HCT116 (cell line): ENCODE measurements around the gene ADGRD1. TPM values are rescaled to one million over a fixed set of nuclear protein-coding genes. Genes with fewer than 3 reads are reported as not detected.

Experiments
- ATAC-seq: fragments of 200-7000 bp; cut with Tn5 transposase; 2 replicates; pipeline ENCODE4 v1.9.1; 2020; ENCODE audit warnings: mild to moderate bottlenecking, moderate library complexity
- BruUV-seq: library from RNA; stranded (reverse); fragments of 400-500 nt; replicated peaks from 2 replicates; lab custom pipeline; 2021; lab: Mats Ljungman, UMichigan
- CTCF ChIA-PET: fragments of 300-600 bp; sonication (Branson Sonifier 250); formaldehyde crosslinking; loops from one replicate; lab custom pipeline; 2021; ENCODE audit warnings: antibody characterized with exemption; lab: Charles Lee
- POLR2A ChIA-PET: fragments of 300-600, 350-600 bp; sonication (Branson Sonifier 250); formaldehyde crosslinking; loops from one replicate; lab custom pipeline; 2021; ENCODE audit warnings: antibody characterized with exemption; lab: Charles Lee
- RAD21 ChIA-PET, 2 experiments: fragments of 300-600 bp; sonication (Branson Sonifier 250); formaldehyde crosslinking; loops; one replicate each; lab custom pipeline; 2023; ENCODE audit warnings: low total read pairs in 2 of 2; ENCODE audit not compliant: uncharacterized antibody in 2 of 2, unreplicated experiment in 2 of 2, low non-redundant PET in 1 of 2; lab: Charles Lee
- DNase-seq: peaks from one replicate; pipeline ENCODE4 v3.0.0-alpha.2; 2010; ENCODE audit warnings: low read depth, low spot score
- H2AFZ ChIP-seq: fragments of 200-600 bp; shearing (Covaris generic), sonication (generic); 2 replicates; pipeline ENCODE4 v1.6.1; 2017; ENCODE audit warnings: low read depth, mixed run types, mixed read lengths, antibody characterized with exemption, low read length; ENCODE audit not compliant: poor library complexity, severe bottlenecking
- H3K27ac ChIP-seq: 2 replicates; pipeline ENCODE4 v1.5.1; 2012; ENCODE audit warnings: low read depth, low read length
- H3K27me3 ChIP-seq: fragments of 200-600 bp; sonication (generic); 2 replicates; pipeline ENCODE4 v1.6.1; 2016; ENCODE audit warnings: mixed run types, low read length, mixed read lengths; ENCODE audit not compliant: insufficient read depth
- H3K36me3 ChIP-seq, 2 experiments: fragments of 200-500 bp in 1 of 2; fragments of 200-600 bp in 1 of 2; sonication (Bioruptor generic) in 1 of 2; sonication (generic) in 1 of 2; 2 replicates each; pipeline versions ENCODE4 v1.5.1 to v1.6.1; 2014 to 2016; ENCODE audit warnings: low read length in 2 of 2, inconsistent platforms in 1 of 2, mixed read lengths in 1 of 2, mixed run types in 1 of 2; ENCODE audit not compliant: insufficient read depth in 2 of 2, control insufficient read depth in 1 of 2
- H3K4me1 ChIP-seq, 2 experiments: fragments of 200-600 bp in 1 of 2; sonication (generic) in 1 of 2; 2 replicates each; pipeline versions ENCODE4 v1.5.1 to v1.6.1; 2012 to 2017; ENCODE audit warnings: low read length in 2 of 2, inconsistent platforms in 1 of 2, mild to moderate bottlenecking in 1 of 2, mixed read lengths in 1 of 2, mixed run types in 1 of 2, moderate library complexity in 1 of 2; ENCODE audit not compliant: insufficient read depth in 2 of 2, control insufficient read depth in 1 of 2
- H3K4me2 ChIP-seq: fragments of 200-600 bp; sonication (generic); 2 replicates; pipeline ENCODE4 v1.6.1; 2017; ENCODE audit warnings: mixed run types, low read length, mixed read lengths
- H3K4me3 ChIP-seq, 2 experiments: fragments of 200-600 bp in 1 of 2; sonication (generic) in 1 of 2; replicated peaks in 1 of 2; 2 replicates each; pipeline ENCODE4 v1.5.1; 2011 to 2016; ENCODE audit warnings: low read length in 2 of 2, control low read depth in 1 of 2, low read depth in 1 of 2, mild to moderate bottlenecking in 1 of 2, mixed read lengths in 1 of 2, mixed run types in 1 of 2
- H3K79me2 ChIP-seq: fragments of 200-600 bp; sonication (generic); 2 replicates; pipeline ENCODE4 v1.6.1; 2017; ENCODE audit warnings: mild to moderate bottlenecking, mixed run types, low read length, moderate library complexity, mixed read lengths; ENCODE audit not compliant: insufficient read depth
- H3K9ac ChIP-seq: fragments of 200-600 bp; sonication (generic); 2 replicates; pipeline ENCODE4 v1.6.1; 2016; ENCODE audit warnings: low read length, mixed read lengths
- H3K9me2 ChIP-seq: fragments of 200-600 bp; sonication (generic), shearing (Covaris generic); 2 replicates; pipeline ENCODE4 v1.6.1; 2017; ENCODE audit warnings: mixed run types, mild to moderate bottlenecking, moderate library complexity; ENCODE audit not compliant: insufficient read depth
- H3K9me3 ChIP-seq, 2 experiments: fragments of 200-500 bp in 1 of 2; fragments of 200-600 bp in 1 of 2; sonication (Bioruptor generic) in 1 of 2; sonication (generic) in 1 of 2; 2 replicates each; pipeline ENCODE4 v1.6.1; 2014 to 2017; ENCODE audit warnings: low read length in 2 of 2, mixed read lengths in 2 of 2, inconsistent platforms in 1 of 2, low read depth in 1 of 2, mild to moderate bottlenecking in 1 of 2, mixed run types in 1 of 2, moderate library complexity in 1 of 2; ENCODE audit not compliant: control insufficient read depth in 1 of 2, insufficient read depth in 1 of 2
- H4K20me1 ChIP-seq: fragments of 200-600 bp; sonication (generic), shearing (Covaris generic); 2 replicates; pipeline ENCODE4 v1.6.1; 2017; ENCODE audit warnings: mixed run types, mild to moderate bottlenecking, moderate library complexity; ENCODE audit not compliant: insufficient read depth
- ATF3 ChIP-seq: IDR thresholded peaks from 2 replicates; pipeline ENCODE4 v1.6.1; 2012
- CBX3 ChIP-seq: IDR thresholded peaks from 2 replicates; pipeline ENCODE4 v1.6.1; 2012; ENCODE audit warnings: low read depth
- CEBPB ChIP-seq: IDR thresholded peaks from 2 replicates; pipeline ENCODE4 v1.6.1; 2012; ENCODE audit warnings: low read depth
- EGR1 ChIP-seq: IDR thresholded peaks from 2 replicates; pipeline ENCODE4 v1.6.1; 2012; ENCODE audit warnings: low read depth
- ELF1 ChIP-seq: IDR thresholded peaks from 2 replicates; pipeline ENCODE4 v1.6.1; 2012; ENCODE audit warnings: low read depth, borderline replicate concordance
- EZH2 ChIP-seq: fragments of 200-600 bp; sonication (generic); IDR thresholded peaks from 2 replicates; pipeline ENCODE4 v1.6.1; 2017; ENCODE audit warnings: antibody characterized with exemption, mixed run types
- FOSL1 ChIP-seq: IDR thresholded peaks from 2 replicates; pipeline ENCODE4 v1.6.1; 2012; ENCODE audit warnings: low read depth
- JUND ChIP-seq: IDR thresholded peaks from 2 replicates; pipeline ENCODE4 v1.6.1; 2012
- MAX ChIP-seq: IDR thresholded peaks from 2 replicates; pipeline ENCODE4 v1.6.1; 2012
- POLR2A ChIP-seq: IDR thresholded peaks from 2 replicates; pipeline ENCODE4 v1.7.0; 2011; ENCODE audit warnings: borderline replicate concordance; ENCODE audit not compliant: insufficient read depth, insufficient read length; ENCODE audit errors: extremely low read depth
- POLR2AphosphoS5 ChIP-seq: IDR thresholded peaks from 2 replicates; pipeline ENCODE4 v1.6.1; 2011; ENCODE audit warnings: mild to moderate bottlenecking, low read depth, low read length, moderate library complexity
- RAD21 ChIP-seq: IDR thresholded peaks from 2 replicates; pipeline ENCODE4 v1.6.1; 2012; ENCODE audit warnings: low read depth, mild to moderate bottlenecking
- REST ChIP-seq: IDR thresholded peaks from 2 replicates; pipeline ENCODE4 v1.6.1; 2012; ENCODE audit warnings: low read depth
- SIN3A ChIP-seq: IDR thresholded peaks from 2 replicates; pipeline ENCODE4 v1.6.1; 2012; ENCODE audit warnings: low read depth
- SP1 ChIP-seq: IDR thresholded peaks from 2 replicates; pipeline ENCODE4 v1.6.1; 2012; ENCODE audit warnings: low read depth
- TCF7L2 ChIP-seq: IDR thresholded peaks from 2 replicates; pipeline ENCODE4 v1.7.0; 2011; ENCODE audit warnings: borderline replicate concordance, inconsistent platforms; ENCODE audit not compliant: insufficient read depth, insufficient read length; ENCODE audit errors: extremely low read depth
- YY1 ChIP-seq: IDR thresholded peaks from 2 replicates; pipeline ENCODE4 v1.6.1; 2011; ENCODE audit warnings: low read length, low read depth, moderate library complexity, mild to moderate bottlenecking; ENCODE audit not compliant: insufficient replicate concordance; ENCODE audit errors: extremely low read depth
- ZBTB33 ChIP-seq: IDR thresholded peaks from 2 replicates; pipeline ENCODE4 v1.6.1; 2011; ENCODE audit warnings: mild to moderate bottlenecking, low read length, moderate library complexity; ENCODE audit not compliant: insufficient replicate concordance; ENCODE audit errors: extremely low read depth
- ZFX ChIP-seq: fragments of 450-650 bp; IDR thresholded peaks from 2 replicates; pipeline ENCODE4 v1.6.1; 2017
- intact Hi-C: fragments of 100-400 bp; cut with micrococcal nuclease; formaldehyde crosslinking; loops from 2 replicates; pipeline ENCODE4 v1.10.0; 2022
- total RNA-seq: library from RNA; stranded (reverse); gene quantifications from one replicate; pipeline ENCODE4 v1.2.1, GENCODE V29; 2021; ENCODE audit not compliant: unreplicated experiment

The ADGRD1 gene
- total RNA-seq, 1 experiment from 2014 or later: 0.44 TPM

GRCh38 chr12:131089531-131090273 is 136.0 kb downstream of the ADGRD1 start:
- Histone ChIP-seq H3K4me1 (no peaks in the 10 kb centered on the region), H3K9me2 (no peaks in the 10 kb centered on the region), H3K9me3 (no peaks in the 10 kb centered on the region), H3K27me3 (no peaks in the 10 kb centered on the region), H2AFZ (no peak overlapping the region), H3K79me2 (no peaks in the 10 kb centered on the region), H3K9ac (no peak overlapping the region), H4K20me1 (no peaks in the 10 kb centered on the region), H3K4me3 (no peak overlapping the region), H3K36me3 (no peaks in the 10 kb centered on the region), H3K27ac (no peak overlapping the region), H3K4me2 (no peak overlapping the region)
- ATAC-seq (no peak), DNase-seq (no peak)
- TF ChIP-seq POLR2A (no peak), MAX (no peak), CBX3 (no peak), CEBPB (no peak), FOSL1 (no peak), ELF1 (no peak), POLR2AphosphoS5 (no peak), TCF7L2 (no peak), REST (no peak), YY1 (no peak), EZH2 (no peak), EGR1 (no peak), JUND (no peak), ZFX (no peak), ZBTB33 (no peak), SP1 (no peak), ATF3 (no peak), SIN3A (no peak), RAD21 (no peak)
- ChIA-PET RAD21 (no interaction called here), CTCF (no interaction called here), POLR2A (no interaction called here)
- intact Hi-C loops: no loop called here
- BruUV-seq: no TSS peak
